ENCODE data around the gene RAB40B. TPM values are rescaled to one million over a fixed set of nuclear protein-coding genes. Genes with fewer than 3 reads are reported as not detected.

Gene RAB40B
- total RNA-seq, 3 donors from 2014 or later (not counting 1 experiment from before 2014, with no cell fraction given), result 3.7 to 7.3 (median 4.0) TPM

- intact Hi-C loops (cut with micrococcal nuclease), result no loop called here
- no peak for DNase-seq
- Mint-ChIP-seq H3K27ac (no peak overlapping the region), H3K36me3 (no peaks in the 10 kb centered on the region), H3K9me3 (peaks cover 0 to 5% of the 10 kb centered on the region in 2 donors), H3K4me3 (no peak overlapping the region), H3K4me1 (no peaks in the 10 kb centered on the region), H3K27me3 (ENCODE audit: low read depth in 2 of 2) (no peaks in the 10 kb centered on the region)
- no peaks in the 10 kb centered on the region for H3K36me3 ChIP-seq (ENCODE audit: control insufficient read depth, insufficient read depth, low read length)
- ATAC-seq, result no peak
- 93% methylated on average over 1 of the region's 1 CpG for whole genome bisulfite sequencing (ENCODE audit: insufficient coverage)
- no peak overlapping the region for H3K27ac ChIP-seq (ENCODE audit: low read length)
- H3K27me3 ChIP-seq (ENCODE audit: control insufficient read depth, insufficient read depth, low read length), result no peaks in the 10 kb centered on the region
- H3K9me3 ChIP-seq (ENCODE audit: control insufficient read depth, insufficient read depth, low read length), result peaks cover 5% of the 10 kb centered on the region
- H3K4me1 ChIP-seq (ENCODE audit: control insufficient read depth, insufficient read depth, low read length), result no peaks in the 10 kb centered on the region
- no peak overlapping the region for H3K4me3 ChIP-seq (ENCODE audit: low read length)
- TF ChIP-seq CTCF (IDR thresholded peaks at IDR 0.05), result no peak
Measured at GRCh38 chr17:82683534-82683933, 15.0 kb downstream of the RAB40B start.

GRCh38 chr17:82681547-82681946 lies 17.0 kb downstream of the RAB40B start:
- Histone ChIP-seq H3K4me1 (ENCODE audit: control insufficient read depth, insufficient read depth, low read length) (no peaks in the 10 kb centered on the region), H3K27me3 (ENCODE audit: control insufficient read depth, insufficient read depth, low read length) (no peaks in the 10 kb centered on the region), H3K4me3 (ENCODE audit: low read length) (no peak overlapping the region), H3K9me3 (ENCODE audit: control insufficient read depth, insufficient read depth, low read length) (peaks cover 5% of the 10 kb centered on the region), H3K27ac (ENCODE audit: low read length) (no peak overlapping the region), H3K36me3 (ENCODE audit: control insufficient read depth, insufficient read depth, low read length) (no peaks in the 10 kb centered on the region)
- no peak for TF ChIP-seq CTCF (IDR thresholded peaks at IDR 0.05)
- Mint-ChIP-seq H3K36me3 (no peaks in the 10 kb centered on the region), H3K4me3 (no peak overlapping the region), H3K27ac (no peak overlapping the region), H3K4me1 (no peaks in the 10 kb centered on the region), H3K27me3 (ENCODE audit: low read depth in 2 of 2) (no peaks in the 10 kb centered on the region), H3K9me3 (peaks cover 0 to 5% of the 10 kb centered on the region in 2 donors)
- ATAC-seq (no peak), DNase-seq (no peak)
- intact Hi-C loops (cut with micrococcal nuclease), result no loop called here
- 97% methylated on average over 3 of the region's 3 CpGs for WGBS (ENCODE audit: insufficient coverage)

DNA sequence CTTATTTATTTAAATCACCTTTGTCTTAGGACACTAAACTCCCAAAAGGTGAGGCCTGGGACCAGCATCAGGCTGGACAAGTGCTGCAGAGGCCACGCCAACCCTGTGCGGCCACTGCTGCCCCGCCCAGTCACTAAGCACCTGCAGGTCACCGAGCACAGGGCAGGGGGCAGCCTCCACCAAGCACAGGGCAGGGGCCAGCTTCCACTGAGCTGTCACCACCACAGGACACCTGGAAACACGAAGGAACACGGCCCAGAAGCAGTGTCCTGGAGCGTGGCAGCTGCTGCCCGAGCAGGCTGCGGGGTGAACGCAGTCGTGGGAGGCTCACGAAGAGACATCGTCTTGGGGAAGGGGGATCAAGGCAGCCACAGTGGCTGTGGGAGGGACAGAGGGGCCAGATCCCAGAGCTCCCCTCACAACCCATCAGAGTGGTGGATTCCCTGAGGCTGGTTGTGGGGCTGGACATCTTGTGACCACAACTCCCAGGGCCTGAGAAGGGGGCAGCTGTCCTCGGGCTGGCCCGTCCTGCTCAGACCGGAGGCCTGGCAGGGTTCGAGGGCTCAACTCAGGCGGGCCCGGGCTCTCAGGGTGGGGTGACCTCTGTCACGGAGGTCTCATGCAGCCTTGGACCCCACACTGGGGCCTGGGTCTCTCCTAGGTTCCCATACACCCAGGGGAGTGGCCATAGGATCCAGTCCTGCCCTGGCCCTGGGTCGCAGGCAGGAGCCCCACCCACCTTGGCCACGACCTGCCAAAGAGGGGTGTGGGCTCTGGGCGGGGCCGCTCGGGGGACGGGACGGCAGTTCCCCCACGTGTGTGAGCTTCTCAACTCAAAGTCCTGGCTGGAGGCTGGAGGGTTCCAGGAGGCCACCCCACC lies 18.7 kb downstream of the RAB40B start:
- no peak for ATAC-seq
- no peak overlapping the region for H3K27ac Mint-ChIP-seq
- H3K27me3 ChIP-seq (ENCODE audit: control insufficient read depth, insufficient read depth, low read length), result no peaks in the 10 kb centered on the region
- no peaks in the 10 kb centered on the region for H3K36me3 Mint-ChIP-seq
- H3K4me1 ChIP-seq (ENCODE audit: control insufficient read depth, insufficient read depth, low read length), result no peaks in the 10 kb centered on the region
- 96% methylated on average over 27 of the region's 28 CpGs for WGBS (ENCODE audit: insufficient coverage)
- no peak overlapping the region for H3K4me3 Mint-ChIP-seq
- TF ChIP-seq CTCF (IDR thresholded peaks at IDR 0.05), result no peak
- H3K9me3 ChIP-seq (ENCODE audit: control insufficient read depth, insufficient read depth, low read length), result peaks cover 5% of the 10 kb centered on the region
- H3K4me3 ChIP-seq (ENCODE audit: low read length), result no peak overlapping the region
- H3K4me1 Mint-ChIP-seq, result no peaks in the 10 kb centered on the region
- H3K27ac ChIP-seq (ENCODE audit: low read length), result no peak overlapping the region
- DNase-seq, result no peak
- intact Hi-C loops (cut with micrococcal nuclease), result no loop called here
- no peaks in the 10 kb centered on the region for H3K36me3 ChIP-seq (ENCODE audit: control insufficient read depth, insufficient read depth, low read length)
- peaks cover 0 to 5% of the 10 kb centered on the region in 2 donors for H3K9me3 Mint-ChIP-seq
- H3K27me3 Mint-ChIP-seq (ENCODE audit: low read depth in 2 of 2), result no peaks in the 10 kb centered on the region
